SW 1271 (cell line): Measurements from ENCODE around the gene TTLL1.
"Not testable (repeated sequence)": the region's sequence is repeated elsewhere in the genome, so short reads cannot be mapped to it uniquely, and the experiment has no call there.

Experiments used
- DNase-seq, 2 experiments: peaks; one replicate each; lab custom pipeline; 2025; lab: John Stamatoyannopoulos, UW

The TTLL1 gene

DNA sequence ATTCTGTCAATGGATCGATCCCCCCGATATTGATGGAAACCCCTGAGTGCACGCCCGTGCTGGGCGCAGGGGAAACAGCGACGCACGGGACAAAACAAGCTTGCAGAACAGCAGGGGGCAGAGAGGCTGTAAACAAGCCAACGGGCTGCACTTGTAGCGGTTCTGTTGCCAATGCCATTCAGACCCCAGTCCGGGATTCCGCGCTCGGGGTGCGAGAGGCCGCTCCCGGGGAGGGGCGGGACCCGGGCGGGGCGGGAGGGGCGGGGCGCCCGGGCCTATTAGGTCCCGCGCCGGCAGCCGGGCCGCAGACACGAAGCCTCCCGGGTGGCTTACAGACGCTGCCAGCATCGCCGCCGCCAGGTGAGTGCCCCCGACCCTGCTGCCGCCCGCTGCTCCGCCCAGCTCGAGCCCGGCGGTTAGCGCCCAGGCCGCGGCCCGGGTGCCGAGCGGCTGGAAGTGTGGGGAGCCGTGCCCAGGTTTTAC, 21.3 kb upstream of the TTLL1 start, which contains the start of gene BIK:
BIK (plus strand) TSS at position 307 of the 483 bp plus-strand sequence. CDS start 13,273 bp downstream, outside the sequence.
- DNase-seq, result peak in 1 of 2 experiments; percentile 37

DNA sequence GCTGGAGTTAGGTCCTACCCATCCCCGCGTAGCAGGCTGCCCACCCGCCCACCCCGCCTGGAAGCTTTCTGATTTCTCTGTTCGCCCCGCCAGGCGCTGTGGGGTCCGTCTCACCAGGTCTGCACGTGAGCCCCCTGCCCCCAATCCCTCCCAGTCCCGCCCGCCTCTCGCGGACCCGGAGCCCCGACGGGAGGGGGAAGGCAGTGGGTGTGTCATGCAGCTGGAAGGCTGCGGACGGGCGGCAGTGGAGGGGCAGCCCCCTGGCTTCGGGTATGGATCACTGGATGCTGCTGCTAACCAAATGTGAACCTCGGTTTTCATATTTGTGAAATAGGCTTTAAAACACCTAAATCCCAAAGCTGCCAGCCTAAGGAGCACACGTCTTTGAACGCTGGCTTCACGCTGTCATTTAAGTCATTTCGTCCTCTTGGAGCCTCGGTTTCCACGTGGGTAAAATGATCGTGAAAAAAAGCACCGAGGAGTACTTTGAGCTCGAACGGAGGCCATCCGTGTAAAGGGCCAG, 20.8 kb upstream of the TTLL1 start:
- DNase-seq, result peak in 1 of 2 experiments; percentile 39

DNA sequence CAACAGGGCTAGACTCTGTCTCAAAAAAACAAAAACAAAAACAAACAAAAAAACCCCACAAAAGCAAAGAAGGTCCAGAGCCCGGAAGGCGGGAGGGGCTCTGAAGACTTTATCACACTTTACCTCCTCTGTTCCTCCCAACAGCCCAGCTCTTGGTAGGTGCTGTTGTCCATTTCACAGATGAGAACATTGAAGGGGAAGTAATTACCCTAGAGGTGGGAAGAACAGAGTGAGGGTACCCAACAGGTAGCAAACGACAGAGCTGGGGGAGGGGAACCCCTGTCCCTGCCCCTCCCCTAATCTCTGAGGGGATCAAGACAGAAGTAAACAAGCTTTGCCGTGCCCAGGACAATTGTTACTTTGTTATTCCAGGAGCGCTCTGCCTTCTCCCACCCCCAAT, 20.3 kb upstream of the TTLL1 start:
- no peak for DNase-seq

DNA sequence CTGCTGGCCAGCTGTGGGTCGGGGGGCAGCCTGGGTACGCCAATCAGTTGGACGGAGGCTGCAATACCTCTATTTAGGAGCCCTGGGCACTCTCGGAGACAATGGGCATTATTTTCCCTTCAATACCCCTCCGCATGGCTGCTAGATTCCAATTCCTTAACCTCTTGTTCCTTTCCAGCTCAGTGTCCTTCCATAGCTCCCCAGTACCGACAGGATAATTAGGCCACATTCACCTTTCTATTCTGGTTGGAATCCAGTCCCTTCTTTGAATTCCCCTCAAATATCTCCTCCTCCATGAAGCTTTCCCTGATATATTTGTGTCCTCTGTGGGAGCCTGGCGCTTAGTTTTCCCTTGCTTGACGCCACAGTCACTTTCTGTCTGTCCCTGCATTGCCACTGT, 17.1 kb upstream of the TTLL1 start:
- no peak for DNase-seq

DNA sequence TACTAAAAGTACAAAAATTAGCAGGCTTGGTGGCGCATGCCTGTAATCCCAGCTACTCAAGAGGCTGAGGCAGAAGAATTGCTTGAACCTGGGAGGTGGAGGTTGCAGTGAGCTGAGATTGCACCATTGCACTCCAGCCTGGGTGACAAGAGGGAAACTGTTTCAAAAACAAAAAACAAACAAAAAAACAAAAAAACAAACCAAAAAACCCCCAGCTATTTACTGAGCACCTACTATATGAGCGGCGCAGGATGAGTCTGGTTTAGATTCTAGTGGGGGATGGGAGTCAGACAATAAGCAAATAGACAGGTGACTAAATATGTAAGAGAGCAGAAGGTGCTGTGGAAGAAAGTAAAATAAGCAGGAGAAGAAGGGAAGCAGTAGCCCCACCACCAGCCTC, 15.8 kb upstream of the TTLL1 start:
- DNase-seq, result not testable (repeated sequence)

DNA sequence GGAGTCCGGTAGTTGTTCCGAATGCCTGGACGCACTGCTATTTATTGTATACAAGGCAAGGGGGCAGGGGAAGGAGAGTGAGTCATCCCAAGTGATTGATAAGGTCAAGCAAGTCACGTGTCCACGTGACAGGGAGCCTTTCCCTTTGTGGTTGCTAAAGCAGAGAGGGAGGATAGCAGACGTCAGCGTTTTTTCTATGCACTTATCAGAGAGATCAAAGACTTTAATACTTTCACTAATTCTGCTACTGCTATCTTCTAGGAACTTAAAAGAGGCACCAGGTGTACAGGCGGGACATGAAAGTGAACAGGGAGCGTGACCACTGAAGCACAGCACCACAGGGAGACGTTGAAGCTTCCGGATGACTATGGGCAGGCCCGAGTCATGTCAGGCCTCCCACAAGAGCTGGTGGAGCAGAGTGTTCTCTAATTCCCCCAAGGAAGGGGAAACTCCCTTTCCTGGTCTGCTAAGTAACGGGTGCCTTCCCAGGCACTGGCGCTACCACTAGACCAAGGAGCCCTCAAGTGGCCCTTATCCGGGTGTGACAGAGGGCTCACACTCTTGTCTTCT, 14.9 kb upstream of the TTLL1 start:
- not testable (repeated sequence) for DNase-seq

DNA sequence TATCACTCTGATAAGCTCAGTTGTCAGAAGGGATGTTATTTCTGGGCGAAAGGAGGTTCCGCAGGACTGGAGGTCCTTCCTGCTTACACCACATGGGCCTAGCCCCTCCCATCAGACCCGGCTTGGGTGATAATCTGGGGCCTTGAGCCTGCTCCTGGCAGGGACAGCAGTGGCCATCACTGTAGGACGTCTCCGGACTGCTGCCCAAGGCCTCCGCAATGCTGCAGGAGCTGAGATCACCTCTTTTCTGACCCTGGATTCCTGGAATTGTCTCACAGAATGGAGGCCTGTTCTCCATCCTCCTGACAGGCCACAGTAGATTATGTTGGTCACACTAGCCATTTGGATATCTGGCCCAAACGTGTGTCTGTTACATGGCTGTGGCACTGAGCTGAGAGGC, 12.1 kb upstream of the TTLL1 start:
- DNase-seq, result no peak

DNA sequence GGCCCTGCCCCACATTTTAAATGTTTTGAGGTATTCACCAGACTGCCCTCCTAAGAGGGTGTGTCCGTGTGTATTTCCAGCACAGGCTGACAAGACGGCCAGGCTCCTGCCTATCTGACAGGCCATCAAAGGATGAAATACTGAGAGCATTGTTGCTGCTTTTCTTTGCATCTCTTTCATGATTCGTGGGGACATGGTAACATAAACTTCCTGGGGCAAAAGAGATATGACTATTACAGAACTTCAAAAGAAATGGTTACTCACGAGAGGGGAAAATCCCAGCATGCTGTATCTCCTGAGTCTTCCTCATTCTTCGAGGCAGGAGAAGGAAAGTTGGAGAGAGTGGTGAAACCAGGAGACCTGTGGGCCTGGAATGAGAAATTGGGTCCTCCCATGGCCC, 11.0 kb upstream of the TTLL1 start:
- DNase-seq, result no peak

DNA sequence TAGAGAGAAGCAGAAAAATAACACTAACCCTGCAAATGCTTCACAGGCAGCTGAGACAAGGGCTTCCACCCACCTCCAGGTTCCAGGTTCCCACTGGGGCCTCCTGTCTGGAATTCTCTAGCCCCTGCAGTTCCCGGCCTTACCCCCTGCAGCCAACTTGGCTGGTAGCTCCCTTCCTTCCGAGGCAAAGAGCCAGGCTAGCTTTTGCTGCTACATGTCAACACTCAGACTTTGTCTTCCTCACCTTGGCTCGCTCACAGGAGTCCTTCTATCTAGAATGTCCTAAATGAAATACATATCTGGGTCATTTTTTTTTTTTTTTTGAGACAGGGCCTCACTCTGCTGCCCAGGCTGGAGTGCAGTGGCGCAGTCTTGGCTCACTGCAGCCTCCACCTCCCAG, 9.9 kb upstream of the TTLL1 start:
- no peak for DNase-seq

DNA sequence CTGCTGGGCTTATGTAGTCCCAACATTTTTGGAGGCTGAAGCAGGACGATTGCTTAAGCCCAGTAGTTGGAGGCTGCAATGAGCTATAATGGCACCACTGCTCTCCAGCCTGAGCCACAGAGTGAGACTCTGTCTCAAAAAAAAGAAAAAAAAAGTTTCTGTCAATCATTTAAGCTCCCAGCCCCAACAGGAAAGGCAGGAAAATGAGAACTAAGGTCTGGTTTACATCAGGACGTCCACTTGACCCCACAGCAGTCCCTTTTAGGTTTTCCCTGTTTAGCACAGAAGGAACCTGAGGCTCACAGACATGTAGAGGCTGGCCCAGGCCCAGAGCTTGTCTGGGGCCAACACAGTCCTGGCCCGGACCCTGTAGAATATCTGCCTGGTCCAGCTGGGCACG, 9.2 kb upstream of the TTLL1 start:
- DNase-seq, result no peak

DNA sequence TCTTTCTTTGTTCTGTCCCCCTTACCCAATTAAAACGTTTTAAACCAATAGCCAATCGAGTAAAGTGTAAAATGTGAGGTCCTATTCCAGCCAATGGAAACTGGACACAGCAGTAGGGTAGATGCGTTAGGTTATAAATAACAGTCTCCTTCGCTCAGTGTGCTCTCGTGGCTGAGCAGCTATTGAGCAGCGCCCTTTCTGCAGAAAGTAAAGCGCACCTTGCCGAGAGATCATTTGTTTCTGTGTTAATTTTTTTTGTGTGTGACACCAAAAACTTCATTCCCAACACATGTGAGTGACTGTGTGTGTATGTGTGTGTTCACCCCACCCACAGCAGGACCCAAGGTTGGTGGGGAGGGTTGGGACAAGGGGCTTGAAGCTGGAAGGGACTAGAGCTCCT, 7.2 kb upstream of the TTLL1 start:
- DNase-seq, result no peak

DNA sequence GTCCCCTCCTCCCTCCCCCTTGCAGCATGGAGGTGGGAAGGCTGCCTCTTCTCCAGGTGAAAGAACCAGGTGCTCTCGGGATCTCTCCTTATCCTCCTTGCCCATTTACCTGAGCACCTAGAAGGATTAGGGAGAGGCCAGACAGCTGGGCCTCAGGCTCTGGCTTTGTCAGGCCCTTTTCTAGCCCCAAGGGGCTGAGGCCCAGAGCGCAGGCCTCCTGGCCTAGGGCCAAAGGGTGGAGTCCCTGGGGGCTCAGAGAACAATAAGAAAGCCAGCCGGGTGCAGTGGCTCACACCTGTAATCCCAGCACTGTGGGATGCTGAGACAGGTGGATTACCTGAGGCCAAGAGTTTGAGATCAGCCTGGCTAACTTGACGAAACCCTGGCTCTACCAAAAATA, 5.4 kb upstream of the TTLL1 start:
- no peak for DNase-seq

DNA sequence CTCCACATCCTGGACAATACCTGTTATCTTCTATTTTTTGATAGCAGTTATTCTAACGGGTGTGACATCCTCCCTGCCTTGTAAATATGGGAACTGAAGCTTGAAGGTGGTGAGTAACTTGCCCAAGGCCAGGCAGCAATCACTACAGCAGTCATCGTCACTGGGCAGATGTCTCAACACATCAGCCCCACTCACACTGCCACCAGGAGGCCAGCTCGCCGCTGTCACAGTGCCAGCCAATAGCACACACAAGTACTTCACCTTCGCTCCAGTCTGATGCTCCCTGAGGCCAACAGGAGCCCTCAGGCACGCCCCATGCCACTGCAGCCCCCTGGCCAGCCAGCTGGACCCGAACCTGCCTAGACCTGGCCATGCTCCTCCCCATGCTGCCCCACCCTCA, 4.9 kb upstream of the TTLL1 start:
- DNase-seq, result peak in 1 of 2 experiments; percentile 21

DNA sequence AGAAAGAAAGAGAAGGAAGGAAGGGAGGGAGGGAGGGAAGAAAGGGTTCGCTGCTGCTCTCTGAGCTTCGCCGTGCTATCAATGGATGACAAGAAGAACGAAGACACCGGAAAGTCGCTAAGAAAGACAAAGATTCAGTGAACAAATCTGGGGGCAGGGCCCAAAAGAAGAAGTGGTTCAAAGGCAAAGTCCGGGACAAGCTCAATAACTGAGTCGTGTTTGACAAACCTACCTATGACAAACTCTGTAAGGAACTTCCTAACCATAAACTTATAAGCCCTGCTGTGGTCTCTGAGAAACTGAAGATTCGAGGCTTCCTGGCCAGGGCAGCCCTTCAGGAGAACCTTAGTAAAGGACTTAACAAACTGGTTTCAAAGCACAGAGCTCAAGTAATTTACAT, 2.9 kb upstream of the TTLL1 start:
- no peak for DNase-seq

DNA sequence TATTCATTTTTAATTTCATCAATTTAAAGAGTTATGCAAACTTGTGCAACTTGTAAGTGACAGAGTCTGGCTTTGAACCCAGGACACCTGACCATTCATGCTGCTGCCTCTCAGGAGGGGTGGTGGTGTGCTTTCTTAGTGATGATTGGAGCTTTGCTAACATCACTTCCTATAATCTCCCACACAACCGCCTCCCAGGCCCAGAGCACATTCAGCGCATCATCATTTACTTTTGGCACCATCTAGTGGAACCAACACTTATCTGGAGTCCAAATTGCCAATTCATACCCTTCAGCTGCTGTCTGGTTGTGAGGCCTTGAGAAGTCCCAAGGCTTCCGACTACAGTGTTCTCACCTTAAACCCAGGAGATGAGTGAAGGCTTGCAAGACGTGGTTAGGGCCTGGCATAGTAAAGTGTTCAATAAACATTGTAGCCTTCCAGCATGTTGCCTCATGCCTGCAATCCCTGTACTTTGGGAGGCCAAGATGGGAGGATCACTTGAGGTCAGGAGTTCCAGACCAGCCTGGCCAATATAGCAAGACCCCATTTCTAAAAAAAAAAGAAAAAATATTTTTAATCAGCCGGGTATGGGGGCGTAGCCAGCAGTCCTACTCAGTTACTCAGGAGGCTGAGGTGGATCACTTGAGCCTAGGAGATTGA, 1.1 kb upstream of the TTLL1 start:
- peak; percentile 56 to 88 for DNase-seq

DNA sequence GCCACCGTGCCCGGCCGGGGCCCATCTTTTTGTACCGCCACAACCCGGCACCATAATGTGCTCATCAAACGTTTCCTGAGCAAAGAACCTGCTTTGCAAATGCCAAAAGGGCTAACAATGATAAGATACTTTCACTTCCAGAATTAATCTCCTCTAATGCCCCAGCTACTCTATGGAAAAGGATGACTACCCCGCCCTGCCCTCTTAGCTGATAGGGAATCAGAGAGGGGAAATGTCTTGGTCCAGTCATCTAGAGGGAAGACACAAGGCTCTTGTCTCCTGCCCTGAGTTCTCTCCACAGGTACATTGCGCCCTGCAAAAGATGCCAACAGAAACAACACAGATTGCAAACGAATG, 586 bp downstream of the TTLL1 start:
- DNase-seq, result no peak

DNA sequence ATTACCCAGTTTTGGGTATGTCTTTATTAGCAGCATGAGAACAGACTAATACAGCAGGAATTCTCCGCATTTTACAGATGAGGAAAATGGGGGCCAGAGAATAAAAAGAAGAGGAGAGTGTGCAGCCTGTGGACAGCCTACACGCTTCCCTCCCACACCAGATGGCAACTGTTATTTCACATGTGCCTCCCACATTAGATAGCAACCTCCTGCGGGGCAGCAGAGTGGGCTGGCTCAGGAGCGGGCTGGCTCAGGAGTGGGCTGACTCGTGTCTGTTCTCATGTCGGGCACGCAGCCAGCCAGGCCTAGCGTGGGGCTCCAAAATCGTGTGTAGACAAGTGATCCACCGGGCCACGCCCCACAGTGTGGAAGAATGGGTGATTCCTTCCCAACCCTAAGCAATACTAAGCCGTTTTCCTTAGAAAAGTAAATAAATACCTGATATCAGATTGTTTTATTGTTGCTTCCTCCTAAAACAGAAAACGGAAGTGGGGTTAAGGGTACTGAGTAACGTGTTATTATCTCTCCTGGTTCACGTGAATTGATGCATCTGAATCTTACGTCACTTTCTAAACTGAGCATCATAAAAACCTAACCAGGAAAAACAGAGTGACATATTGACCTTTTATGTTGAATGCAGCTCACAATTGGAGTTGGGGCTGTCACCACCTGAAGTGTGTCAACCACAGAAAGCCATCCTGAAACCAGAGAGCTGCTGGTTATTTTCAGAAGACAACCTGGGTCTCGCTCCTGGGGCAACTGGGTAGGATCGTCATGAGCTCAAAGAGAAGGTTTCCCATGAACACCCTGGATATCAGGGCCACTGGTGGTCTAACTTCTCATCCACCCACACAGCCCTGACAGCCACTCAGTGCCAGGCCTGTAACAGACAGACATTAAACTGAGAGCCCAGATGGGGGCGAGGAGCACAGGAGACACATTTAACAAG, 3.3 kb downstream of the TTLL1 start:
- DNase-seq, result no peak

DNA sequence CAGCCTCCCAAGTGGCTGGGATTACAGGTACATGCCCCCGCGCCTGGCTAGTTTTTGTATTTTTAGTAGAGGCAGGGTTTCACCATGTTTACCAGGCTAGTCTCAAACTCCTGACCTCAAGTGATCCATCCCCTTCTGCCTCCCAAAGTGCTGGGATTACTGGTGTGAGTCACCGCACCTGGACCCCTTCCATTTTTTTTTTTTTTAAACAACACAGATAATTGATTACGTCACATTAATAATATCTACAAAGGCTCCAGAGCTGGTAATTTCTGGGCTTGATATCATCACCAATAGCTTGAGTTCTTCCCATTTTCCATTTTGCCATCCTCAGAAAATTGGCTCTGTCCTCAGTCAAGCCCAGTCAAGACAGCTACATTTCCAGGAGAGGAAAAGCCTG, 7.2 kb downstream of the TTLL1 start:
- no peak for DNase-seq

DNA sequence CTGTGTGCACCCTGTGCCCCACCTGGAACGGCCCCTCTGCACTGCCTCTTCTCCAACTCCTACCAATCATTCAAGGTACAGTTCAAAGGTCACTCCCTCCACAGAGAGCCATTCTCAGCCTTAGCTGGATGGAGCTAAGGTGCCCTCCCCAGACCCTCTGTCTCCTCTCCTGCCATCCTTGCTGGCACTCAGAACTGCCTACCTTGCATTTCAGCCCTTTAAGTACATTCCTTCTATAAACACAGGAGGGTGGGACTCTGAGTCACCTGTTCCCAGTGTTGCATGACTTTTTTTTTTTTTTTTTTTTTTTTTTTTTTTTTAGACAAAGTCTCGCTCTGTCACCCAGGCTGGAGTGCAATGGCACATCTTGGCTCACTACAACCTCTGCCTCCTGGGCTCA, 8.6 kb downstream of the TTLL1 start:
- no peak for DNase-seq

DNA sequence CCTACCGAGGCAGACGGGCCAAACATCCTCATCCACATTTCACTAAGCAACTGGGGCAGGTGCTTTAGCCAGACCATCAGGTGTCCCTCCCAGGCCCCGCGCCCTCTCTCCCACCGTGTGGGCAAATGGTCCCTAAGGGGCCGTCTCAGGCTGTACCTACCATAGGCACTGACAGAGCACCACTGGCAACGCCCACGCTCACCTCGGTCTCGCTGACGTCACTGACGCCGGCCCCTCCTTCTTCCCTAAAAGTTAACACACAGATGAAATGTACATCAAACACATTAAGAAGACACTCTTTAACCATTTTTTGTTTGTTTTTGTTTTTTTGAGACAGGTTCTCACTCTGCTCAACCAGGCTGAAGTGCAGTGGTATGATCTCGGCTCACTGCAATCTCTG, 9.4 kb downstream of the TTLL1 start:
- DNase-seq, result no peak

DNA sequence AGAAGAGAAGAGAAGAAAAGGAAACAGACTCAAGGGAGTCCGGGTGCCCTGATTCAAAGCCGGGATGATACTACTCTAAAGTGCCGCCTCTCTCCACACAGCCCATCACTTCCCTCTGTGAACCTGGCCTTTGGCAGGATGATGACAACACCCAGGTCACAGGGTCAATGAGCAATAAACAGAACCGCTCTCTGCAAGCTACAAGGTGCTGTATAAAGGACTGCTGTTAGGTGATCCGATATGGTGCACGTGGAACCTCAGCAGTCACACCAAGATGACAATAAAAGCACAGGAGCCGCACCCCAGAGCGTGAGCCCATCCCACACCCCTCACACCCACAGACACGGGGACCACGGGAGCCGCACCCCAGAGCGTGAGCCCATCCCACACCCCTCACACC, 10.7 kb downstream of the TTLL1 start:
- no peak for DNase-seq

DNA sequence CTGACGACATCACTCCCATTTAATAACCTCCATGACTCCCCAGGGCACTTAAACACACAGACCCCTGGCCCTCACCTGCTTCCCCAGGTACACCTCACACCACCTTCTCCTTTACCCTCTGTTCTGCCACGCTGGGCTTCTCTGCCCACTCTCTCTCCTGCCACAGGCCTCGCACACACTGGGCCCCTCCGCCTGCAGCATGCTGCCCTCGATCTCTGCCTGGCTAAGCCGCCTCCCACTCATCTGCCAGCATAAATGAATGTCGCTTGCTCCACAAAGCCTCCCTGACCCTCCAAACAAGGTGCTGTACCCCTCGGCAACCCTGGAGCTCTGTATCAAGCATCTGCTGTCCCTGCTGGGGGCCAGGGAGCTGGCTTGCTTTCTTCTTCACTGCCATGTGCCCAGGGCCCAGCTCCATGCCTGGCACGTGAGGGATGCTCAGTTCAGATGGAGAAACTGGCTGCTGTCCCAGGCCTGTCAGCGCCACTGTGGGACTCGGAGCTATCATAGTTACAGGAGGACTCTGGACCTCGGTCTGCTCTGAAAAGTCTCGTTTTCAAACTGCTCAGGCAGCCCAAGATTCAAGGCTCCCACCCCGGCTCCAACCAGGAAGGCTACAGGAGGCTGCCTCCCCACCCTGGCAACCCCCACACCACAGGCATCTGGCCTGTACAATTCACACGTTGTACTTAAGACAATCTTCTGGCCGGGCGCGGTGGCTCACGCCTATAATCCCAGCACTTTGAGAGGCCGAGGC, 11.9 kb downstream of the TTLL1 start:
- no peak for DNase-seq
